IMR-90 (cell line): ENCODE results near the gene SRPK2. TPM values are rescaled to one million over a fixed set of nuclear protein-coding genes. Genes with fewer than 3 reads are reported as not detected.

Experiments
- ATAC-seq: fragments of 200-7000 bp; cut with Tn5 transposase; 2 replicates; pipeline ENCODE4 v1.9.1; 2020; ENCODE audit warnings: low read depth, mild to moderate bottlenecking, moderate library complexity
- BruUV-seq: library from RNA; stranded (reverse); fragments of 400-500 nt; replicated peaks from 2 replicates; lab custom pipeline; 2021; lab: Mats Ljungman, UMichigan
- CTCF ChIA-PET: fragments of 300-600 bp; formaldehyde crosslinking; extraction: SDS; loops from one replicate; lab custom pipeline; 2021; ENCODE audit warnings: antibody characterized with exemption; lab: Yijun Ruan, JAX
- POLR2A ChIA-PET: fragments of 300-600 bp; sonication (Branson Sonifier 250); formaldehyde crosslinking; loops from one replicate; lab custom pipeline; 2022; ENCODE audit warnings: antibody characterized with exemption; ENCODE audit not compliant: unreplicated experiment; lab: Charles Lee
- DNase-seq: peaks from one replicate; pipeline ENCODE4 v3.0.0; 2013
- H2AFZ ChIP-seq: replicated peaks from 2 replicates; pipeline ENCODE3; 2013; ENCODE audit warnings: low read length, mild to moderate bottlenecking; ENCODE audit not compliant: poor library complexity
- H2AK5ac ChIP-seq: 2 replicates; pipeline ENCODE4 v1.6.1; 2013; ENCODE audit warnings: low read depth, low read length, inconsistent platforms
- H2AK9ac ChIP-seq: replicated peaks from 2 replicates; pipeline ENCODE3; 2013; ENCODE audit warnings: mild to moderate bottlenecking, low read depth, low read length, moderate library complexity; ENCODE audit not compliant: poor library complexity
- H2BK120ac ChIP-seq: 2 replicates; pipeline ENCODE4 v1.6.1; 2013; ENCODE audit warnings: low read depth, low read length, inconsistent platforms
- H2BK15ac ChIP-seq: 3 replicates; pipeline ENCODE4 v1.6.1; 2013; ENCODE audit warnings: low read depth, low read length, inconsistent platforms
- H2BK20ac ChIP-seq: 2 replicates; pipeline ENCODE4 v1.6.1; 2013; ENCODE audit warnings: low read depth, mild to moderate bottlenecking, inconsistent platforms, low read length, moderate library complexity
- H2BK5ac ChIP-seq: 2 replicates; pipeline ENCODE4 v1.6.1; 2013; ENCODE audit warnings: mild to moderate bottlenecking, low read depth, low read length, inconsistent platforms; ENCODE audit not compliant: poor library complexity, severe bottlenecking
- H3K14ac ChIP-seq: replicated peaks from 2 replicates; pipeline ENCODE4 v1.6.1; 2013; ENCODE audit warnings: low read depth, low read length, inconsistent platforms
- H3K18ac ChIP-seq: 2 replicates; pipeline ENCODE4 v1.6.1; 2013; ENCODE audit warnings: low read depth, low read length, control low read depth
- H3K23ac ChIP-seq: 2 replicates; pipeline ENCODE4 v1.6.1; 2013; ENCODE audit warnings: low read depth, low read length, inconsistent platforms
- H3K27ac ChIP-seq: 2 replicates; pipeline ENCODE4 v1.5.1; 2013; ENCODE audit warnings: mild to moderate bottlenecking, control low read depth, low read length; ENCODE audit not compliant: insufficient read depth
- H3K27me3 ChIP-seq: 2 replicates; pipeline ENCODE4 v1.6.1; 2013; ENCODE audit warnings: low read length; ENCODE audit not compliant: control insufficient read depth, insufficient read depth
- H3K36me3 ChIP-seq: 2 replicates; pipeline ENCODE4 v1.6.1; 2013; ENCODE audit warnings: low read length, mixed read lengths; ENCODE audit not compliant: control insufficient read depth, insufficient read depth
- H3K4ac ChIP-seq: 2 replicates; pipeline ENCODE4 v1.6.1; 2013; ENCODE audit warnings: low read depth, low read length, inconsistent platforms
- H3K4me1 ChIP-seq: 2 replicates; pipeline ENCODE4 v1.6.1; 2013; ENCODE audit warnings: low read length, mixed read lengths; ENCODE audit not compliant: control insufficient read depth, insufficient read depth
- H3K4me2 ChIP-seq: 2 replicates; pipeline ENCODE4 v1.6.1; 2013; ENCODE audit warnings: low read depth, mild to moderate bottlenecking, control low read depth, low read length, moderate library complexity
- H3K4me3 ChIP-seq: 2 replicates; pipeline ENCODE4 v1.5.1; 2013; ENCODE audit warnings: low read depth, mild to moderate bottlenecking, control low read depth, low read length, moderate library complexity; ENCODE audit not compliant: insufficient read depth
- H3K56ac ChIP-seq: 2 replicates; pipeline ENCODE4 v1.6.1; 2013; ENCODE audit warnings: low read length, inconsistent platforms; ENCODE audit not compliant: insufficient read depth; ENCODE audit errors: extremely low read depth
- H3K79me1 ChIP-seq, 2 experiments: 2 replicates each; pipeline ENCODE4 v1.6.1; 2013; ENCODE audit warnings: low read length in 2 of 2, inconsistent platforms in 1 of 2, low read depth in 1 of 2
- H3K9ac ChIP-seq: 2 replicates; pipeline ENCODE4 v1.6.1; 2013; ENCODE audit warnings: low read depth, low read length, control low read depth
- H3K9me1 ChIP-seq: 2 replicates; pipeline ENCODE4 v1.6.1; 2013; ENCODE audit warnings: low read length, inconsistent platforms; ENCODE audit not compliant: insufficient read depth
- H3K9me3 ChIP-seq: 2 replicates; pipeline ENCODE4 v1.6.1; 2013; ENCODE audit warnings: low read length; ENCODE audit not compliant: control insufficient read depth, insufficient read depth
- H4K20me1 ChIP-seq: 2 replicates; pipeline ENCODE4 v1.6.1; 2013; ENCODE audit warnings: low read length, inconsistent platforms; ENCODE audit not compliant: insufficient read depth
- H4K5ac ChIP-seq: 2 replicates; pipeline ENCODE4 v1.6.1; 2013; ENCODE audit warnings: mild to moderate bottlenecking, low read depth, low read length, control low read depth
- H4K8ac ChIP-seq, 2 experiments: 2 replicates each; pipeline ENCODE4 v1.6.1; 2013; ENCODE audit warnings: low read depth in 2 of 2, low read length in 2 of 2, control low read depth in 1 of 2, inconsistent platforms in 1 of 2
- H4K91ac ChIP-seq: 2 replicates; pipeline ENCODE4 v1.6.1; 2013; ENCODE audit warnings: low read depth, low read length, inconsistent platforms; ENCODE audit not compliant: insufficient read depth
- BHLHE40 ChIP-seq: fragments of 150-350 bp; IDR thresholded peaks from 2 replicates; pipeline ENCODE4 v1.6.1; 2016; ENCODE audit warnings: mild to moderate bottlenecking, low read depth, low read length
- CEBPB ChIP-seq: IDR thresholded peaks from 2 replicates; pipeline ENCODE4 v1.6.1; 2012; ENCODE audit warnings: low read depth, low read length, improper control_type of control experiment
- CHD1 ChIP-seq: IDR thresholded peaks from 2 replicates; pipeline ENCODE4 v1.6.1; 2012; ENCODE audit warnings: low read depth, low read length, improper control_type of control experiment
- CTCF ChIP-seq: conservative IDR thresholded peaks from 2 replicates; pipeline ENCODE4 v1.5.1; 2012; ENCODE audit warnings: mild to moderate bottlenecking, low read depth, low read length, improper control_type of control experiment
- ELK1 ChIP-seq: fragments of 150-350 bp; IDR thresholded peaks from 2 replicates; pipeline ENCODE4 v1.6.1; 2016; ENCODE audit warnings: low read depth, mild to moderate bottlenecking, low read length, moderate library complexity, borderline replicate concordance
- FOS ChIP-seq: fragments of 150-350 bp; IDR thresholded peaks from 2 replicates; pipeline ENCODE4 v1.6.1; 2016; ENCODE audit warnings: low read depth, low read length
- MAFK ChIP-seq: IDR thresholded peaks from 2 replicates; pipeline ENCODE4 v1.6.1; 2012; ENCODE audit warnings: low read depth, low read length, improper control_type of control experiment
- MAZ ChIP-seq: IDR thresholded peaks from 2 replicates; pipeline ENCODE4 v1.6.1; 2012; ENCODE audit warnings: low read depth, mild to moderate bottlenecking, low read length, improper control_type of control experiment, moderate library complexity, borderline replicate concordance
- MXI1 ChIP-seq: IDR thresholded peaks from 2 replicates; pipeline ENCODE4 v1.6.1; 2012; ENCODE audit warnings: low read depth, mild to moderate bottlenecking, low read length, moderate library complexity, borderline replicate concordance
- NFE2L2 ChIP-seq: fragments of 150-350 bp; IDR thresholded peaks from 2 replicates; pipeline ENCODE4 v1.6.1; 2016; ENCODE audit warnings: low read depth, mild to moderate bottlenecking, low read length
- POLR2A ChIP-seq: IDR thresholded peaks from 2 replicates; pipeline ENCODE4 v1.6.1; 2012; ENCODE audit warnings: mild to moderate bottlenecking, low read depth, low read length
- RAD21 ChIP-seq: IDR thresholded peaks from 2 replicates; pipeline ENCODE4 v1.6.1; 2012; ENCODE audit warnings: low read length, improper control_type of control experiment
- RCOR1 ChIP-seq: IDR thresholded peaks from 2 replicates; pipeline ENCODE4 v1.6.1; 2012; ENCODE audit warnings: mild to moderate bottlenecking, low read length, improper control_type of control experiment; ENCODE audit not compliant: insufficient replicate concordance
- RFX5 ChIP-seq: IDR thresholded peaks from 2 replicates; pipeline ENCODE4 v1.8.0; 2012; ENCODE audit warnings: low read depth, mild to moderate bottlenecking, low read length, moderate library complexity
- SMC3 ChIP-seq: fragments of 150-350 bp; IDR thresholded peaks from 2 replicates; pipeline ENCODE4 v1.6.1; 2016; ENCODE audit warnings: low read depth, mild to moderate bottlenecking, antibody characterized with exemption, low read length, moderate library complexity
- USF2 ChIP-seq: fragments of 150-350 bp; IDR thresholded peaks from 2 replicates; pipeline ENCODE4 v1.6.1; 2017; ENCODE audit warnings: mild to moderate bottlenecking, antibody characterized with exemption, low read length, low read depth
- WGBS, 2 experiments: methylation state at CpG; one replicate each; pipeline versions ENCODE4 v1.1.5 to v1.1.7; 2013; ENCODE audit warnings: missing lambda C conversion rate in 2 of 2; ENCODE audit not compliant: insufficient read length in 1 of 2; ENCODE audit errors: extremely low coverage in 2 of 2; 5-methylcytosine and 5-hydroxymethylcytosine counted together
- dilution Hi-C: fragments of 300-500 bp; cut with HindIII; formaldehyde crosslinking; loops from one replicate; pipeline ENCODE4 v1.14.3; 2018; ENCODE audit warnings: low sequenced_read_pairs; ENCODE audit not compliant: unreplicated experiment
- in situ Hi-C: fragments of 300-500 bp; cut with MboI; formaldehyde crosslinking; loops from 3 replicates; pipeline ENCODE4 v1.14.3; 2019; ENCODE audit warnings: low sequenced_read_pairs, inconsistent platforms, mixed read lengths
- intact Hi-C: fragments of 100-400 bp; cut with micrococcal nuclease; formaldehyde crosslinking; loops from 2 replicates; pipeline ENCODE4 v1.10.0; 2022
- polyA plus RNA-seq, 3 experiments: library from polyadenylated mRNA; depleted of rRNA; stranded (reverse); fragments of >200 nt; gene quantifications; 2 replicates each; pipeline ENCODE4 v1.2.3, GENCODE V29; 2012; ENCODE audit warnings: low replicate concordance in 1 of 3
- total RNA-seq: library from RNA; depleted of rRNA; stranded (reverse); fragments of >200 nt; gene quantifications from 2 replicates; pipeline ENCODE4 v1.2.3, GENCODE V29; 2012

The SRPK2 gene
- total and polyA plus RNA-seq, 2 of the 4 experiments (the other 2 are of a cell fraction), result 13.2 to 33.0 TPM

- Histone ChIP-seq H4K5ac (no peak overlapping the region), H2AK5ac (no peak overlapping the region), H4K20me1 (peaks cover 20% of the 10 kb centered on the region), H3K56ac (no peak overlapping the region), H2BK120ac (no peak overlapping the region), H3K4me3 (no peak overlapping the region), H2AK9ac (no peak overlapping the region), H2BK20ac (no peak overlapping the region), H4K91ac (no peak overlapping the region), H3K9me1 (peaks cover 8% of the 10 kb centered on the region; the same call in 1 of the 2 replicates), H3K27ac (no peak overlapping the region), H3K27me3 (no peaks in the 10 kb centered on the region), H3K79me1 (peaks cover 39 to 65% of the 10 kb centered on the region in 2 experiments), H2BK15ac (no peak overlapping the region), H3K9me3 (no peaks in the 10 kb centered on the region), H3K9ac (no peak overlapping the region), H3K4me2 (no peak overlapping the region), H3K14ac (no peak overlapping the region), H3K36me3 (peaks cover 3% of the 10 kb centered on the region; the same call in 1 of the 2 replicates), H3K18ac (no peak overlapping the region), H4K8ac (no peak overlapping the region), H3K4me1 (peaks cover 3% of the 10 kb centered on the region; the same call in 1 of the 2 replicates), H2AFZ (no peak overlapping the region), H3K23ac (no peak overlapping the region), H2BK5ac (no peak overlapping the region), H3K4ac (no peak overlapping the region)
- TF ChIP-seq RAD21 (no peak), POLR2A (no peak), MAZ (no peak), CHD1 (no peak), USF2 (no peak), BHLHE40 (no peak), FOS (no peak), CTCF (no peak), ELK1 (no peak), MXI1 (no peak), CEBPB (no peak), RCOR1 (no peak), SMC3 (no peak), NFE2L2 (no peak), RFX5 (no peak), MAFK (no peak)
- BruUV-seq, result no TSS peak
- intact Hi-C loops, result loop anchor here (10.0 kb wide), 1 partner anchor 77 kb away; no protein-coding TSS in a partner anchor
- DNase-seq (no peak), ATAC-seq (no peak)
- POLR2A ChIA-PET, result no interaction called here
- no CpG with 5 or more reads among the region's 2 CpGs for WGBS, 2 experiments
- CTCF ChIA-PET, result no interaction called here
- dilution Hi-C loops, result no loop called here
- in situ Hi-C loops, result no loop called here
Observed at GRCh38 chr7:105227391-105227790, 161.3 kb downstream of the SRPK2 start.
